Measurements from ENCODE around the gene ENPEP. TPM values are rescaled to one million over a fixed set of nuclear protein-coding genes. Genes with fewer than 3 reads are reported as not detected.

The ENPEP gene
- total and polyA plus RNA-seq, 10 of the 15 experiments (the other 5 are each of a cell fraction or from before 2014, with no cell fraction given): 0.03 TPM; not detected in 9

DNA sequence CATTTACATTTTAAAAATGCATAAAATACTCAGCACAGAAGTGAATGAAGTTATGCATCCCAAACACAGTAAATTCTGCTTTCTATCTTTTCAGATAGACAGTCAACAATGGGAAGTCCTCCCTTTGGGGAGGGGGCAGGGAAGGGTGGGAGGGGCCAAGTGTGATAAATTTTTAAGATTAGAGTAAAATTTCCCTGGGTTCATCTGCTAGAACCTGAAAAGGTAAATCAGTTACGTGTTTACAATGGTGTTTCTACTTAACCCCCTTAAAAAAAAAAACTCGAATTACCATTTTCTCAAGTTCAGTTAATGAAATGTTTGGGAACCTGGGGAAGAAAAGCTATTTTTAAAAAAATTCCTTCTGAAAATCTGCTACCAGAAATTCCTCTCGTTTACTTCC lies 137.8 kb downstream of the ENPEP start (continued):
- TF ChIP-seq ZNF592 (IDR thresholded peaks at IDR 0.05) (no peak), PRDM15 (CRISPR knock-in tag; IDR thresholded peaks at IDR 0.05) (no peak), CEBPB (IDR thresholded peaks at IDR 0.05; ENCODE audit: borderline replicate concordance in 1 of 2, low read depth in 2 of 2, low read length in 2 of 2) (no peak), EGR1 (IDR thresholded peaks at IDR 0.05; ENCODE audit: borderline replicate concordance in 1 of 2, low read depth in 2 of 2, low read length in 2 of 2) (no peak), NKRF (conservative IDR thresholded peaks at IDR 0.05) (no peak), RBBP5 (conservative IDR thresholded peaks at IDR 0.05) (no peak), KDM1A (IDR thresholded peaks at IDR 0.05; ENCODE audit: borderline replicate concordance) (no peak), NRF1 (conservative IDR thresholded peaks at IDR 0.05; ENCODE audit: low read depth, low read length) (no peak), POU2F2 (IDR thresholded peaks at IDR 0.05; ENCODE audit: borderline replicate concordance, low read depth, low read length) (no peak), ZBTB33 (IDR thresholded peaks at IDR 0.05) (no peak), RAD21 (IDR thresholded peaks at IDR 0.05; ENCODE audit: insufficient read depth, low read depth, low read length) (no peak), CBX5 (IDR thresholded peaks at IDR 0.05; ENCODE audit: low read depth) (no peak), NR2F1 (conservative IDR thresholded peaks at IDR 0.05) (no peak), HCFC1 (IDR thresholded peaks at IDR 0.05; ENCODE audit: low read length) (no peak), DPF2 (IDR thresholded peaks at IDR 0.05) (no peak), BCL3 (IDR thresholded peaks at IDR 0.05; ENCODE audit: borderline replicate concordance, insufficient read depth, low read depth, low read length, poor library complexity, severe bottlenecking) (no peak), YY1 (IDR thresholded peaks at IDR 0.05; ENCODE audit: low read depth, low read length) (no peak)

Data from GM12878 (cell line).